GM12864 (cell line): ENCODE measurements around the gene METTL26.
A peak's percentile ranks its signal among the peaks of the same experiment; 100 is the strongest.

ENCODE experiments used
- DNase-seq: peaks from one replicate; pipeline ENCODE4 v3.0.0-alpha.2; 2011; ENCODE audit warnings: low read depth
- H3K4me3 ChIP-seq: 2 replicates; pipeline ENCODE4 v1.5.1; 2011; ENCODE audit warnings: mild to moderate bottlenecking, low read depth, low read length, control low read depth
- TF ChIP-seq, protein P1 (sequence below): IDR thresholded peaks from 2 replicates; pipeline ENCODE4 v1.5.1; 2011; ENCODE audit warnings: low read depth, mild to moderate bottlenecking, moderate library complexity, low read length, control low read depth, inconsistent platforms; ENCODE audit errors: missing control alignments

Gene METTL26

DNA sequence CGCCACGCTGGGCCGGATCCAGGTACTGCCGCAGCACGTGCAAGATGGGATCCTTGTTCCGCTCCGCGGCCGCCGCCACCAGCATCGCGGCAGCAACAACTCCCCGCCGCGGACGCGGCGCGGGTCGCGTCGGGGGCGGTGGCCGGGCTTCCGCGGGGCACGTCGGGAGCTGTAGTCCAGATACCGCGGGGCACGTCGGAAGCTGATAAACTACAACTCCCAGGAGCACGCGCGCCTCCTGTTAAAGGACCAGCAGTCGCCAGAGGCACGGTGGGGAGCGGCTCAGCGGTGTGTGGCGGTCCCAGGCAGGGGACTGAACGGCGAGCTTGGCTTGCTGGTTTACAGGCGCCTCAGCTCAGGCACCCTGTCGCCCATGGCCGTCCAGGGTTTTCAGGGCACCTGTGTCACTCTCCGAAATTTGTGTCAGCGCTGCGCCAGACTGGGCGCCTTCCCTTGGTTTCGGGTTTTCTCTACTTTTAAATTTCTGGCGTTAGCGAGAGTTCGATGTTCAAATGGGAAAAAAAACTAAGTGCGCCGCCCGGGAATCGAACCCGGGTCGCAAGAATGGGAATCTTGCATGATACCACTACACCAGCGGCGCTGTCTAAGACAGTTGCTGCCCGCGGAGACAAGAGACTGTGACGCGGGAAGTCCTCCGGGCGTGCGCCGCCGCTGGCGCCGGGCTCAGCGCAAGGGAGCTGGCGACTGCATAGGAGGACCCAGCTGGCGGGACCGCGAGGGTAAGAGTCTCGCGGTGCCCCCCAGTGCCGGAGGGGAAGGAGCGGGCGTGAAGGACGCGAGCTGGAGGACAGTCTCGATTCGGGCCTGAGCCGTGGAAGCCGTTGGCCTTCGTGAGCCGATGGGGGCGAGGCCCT, at the start of gene METTL26:
TSS of gene METTL26 (minus strand) at position 100 of the 875 bp plus-strand sequence. CDS start at position 85, 15 bp downstream.
- TF ChIP-seq, protein P1, sequence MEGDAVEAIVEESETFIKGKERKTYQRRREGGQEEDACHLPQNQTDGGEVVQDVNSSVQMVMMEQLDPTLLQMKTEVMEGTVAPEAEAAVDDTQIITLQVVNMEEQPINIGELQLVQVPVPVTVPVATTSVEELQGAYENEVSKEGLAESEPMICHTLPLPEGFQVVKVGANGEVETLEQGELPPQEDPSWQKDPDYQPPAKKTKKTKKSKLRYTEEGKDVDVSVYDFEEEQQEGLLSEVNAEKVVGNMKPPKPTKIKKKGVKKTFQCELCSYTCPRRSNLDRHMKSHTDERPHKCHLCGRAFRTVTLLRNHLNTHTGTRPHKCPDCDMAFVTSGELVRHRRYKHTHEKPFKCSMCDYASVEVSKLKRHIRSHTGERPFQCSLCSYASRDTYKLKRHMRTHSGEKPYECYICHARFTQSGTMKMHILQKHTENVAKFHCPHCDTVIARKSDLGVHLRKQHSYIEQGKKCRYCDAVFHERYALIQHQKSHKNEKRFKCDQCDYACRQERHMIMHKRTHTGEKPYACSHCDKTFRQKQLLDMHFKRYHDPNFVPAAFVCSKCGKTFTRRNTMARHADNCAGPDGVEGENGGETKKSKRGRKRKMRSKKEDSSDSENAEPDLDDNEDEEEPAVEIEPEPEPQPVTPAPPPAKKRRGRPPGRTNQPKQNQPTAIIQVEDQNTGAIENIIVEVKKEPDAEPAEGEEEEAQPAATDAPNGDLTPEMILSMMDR, result no peak
- peak; percentile 87 for DNase-seq
- peak within 1 kb of the TSS; percentile 92 for H3K4me3 ChIP-seq

DNA sequence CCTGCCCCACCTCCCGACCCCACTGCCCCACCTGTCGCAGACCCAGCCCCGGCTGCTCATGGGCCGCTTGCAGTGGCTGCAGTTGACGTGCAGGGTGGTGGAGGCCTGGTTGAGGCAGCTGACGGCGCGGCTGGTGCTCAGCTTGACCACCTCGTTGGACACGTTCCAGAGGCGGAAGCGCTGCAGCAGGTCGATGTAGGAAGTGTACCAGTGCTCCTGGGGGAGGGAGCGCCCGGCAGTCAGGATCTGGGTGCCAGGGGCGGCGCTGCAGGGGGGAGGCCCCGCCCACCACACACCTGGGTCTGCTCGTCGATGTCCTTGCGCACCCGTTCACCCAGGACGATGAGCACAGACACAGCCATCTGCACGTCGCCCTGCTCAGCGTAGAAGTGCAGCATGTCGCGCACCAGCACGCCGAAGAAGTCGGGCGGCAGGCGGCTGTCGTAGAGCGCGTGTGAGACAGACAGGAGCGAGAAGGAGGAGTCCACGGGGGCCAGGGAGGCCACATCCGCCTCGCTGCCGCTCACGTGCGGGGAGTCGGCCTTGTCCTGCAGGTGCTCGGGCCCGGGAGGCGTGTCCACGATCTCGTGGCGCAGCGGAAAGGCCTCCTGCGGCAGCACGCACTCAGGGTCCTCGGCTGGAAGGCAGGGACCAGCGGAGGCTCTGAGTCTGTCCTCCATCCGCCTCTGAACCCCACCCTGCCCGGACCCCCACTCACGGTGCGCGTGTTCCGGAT, 49.0 kb upstream of the METTL26 start:
- DNase-seq, result no peak
- TF ChIP-seq, protein P1, result no peak
- no peak overlapping the region for H3K4me3 ChIP-seq

DNA sequence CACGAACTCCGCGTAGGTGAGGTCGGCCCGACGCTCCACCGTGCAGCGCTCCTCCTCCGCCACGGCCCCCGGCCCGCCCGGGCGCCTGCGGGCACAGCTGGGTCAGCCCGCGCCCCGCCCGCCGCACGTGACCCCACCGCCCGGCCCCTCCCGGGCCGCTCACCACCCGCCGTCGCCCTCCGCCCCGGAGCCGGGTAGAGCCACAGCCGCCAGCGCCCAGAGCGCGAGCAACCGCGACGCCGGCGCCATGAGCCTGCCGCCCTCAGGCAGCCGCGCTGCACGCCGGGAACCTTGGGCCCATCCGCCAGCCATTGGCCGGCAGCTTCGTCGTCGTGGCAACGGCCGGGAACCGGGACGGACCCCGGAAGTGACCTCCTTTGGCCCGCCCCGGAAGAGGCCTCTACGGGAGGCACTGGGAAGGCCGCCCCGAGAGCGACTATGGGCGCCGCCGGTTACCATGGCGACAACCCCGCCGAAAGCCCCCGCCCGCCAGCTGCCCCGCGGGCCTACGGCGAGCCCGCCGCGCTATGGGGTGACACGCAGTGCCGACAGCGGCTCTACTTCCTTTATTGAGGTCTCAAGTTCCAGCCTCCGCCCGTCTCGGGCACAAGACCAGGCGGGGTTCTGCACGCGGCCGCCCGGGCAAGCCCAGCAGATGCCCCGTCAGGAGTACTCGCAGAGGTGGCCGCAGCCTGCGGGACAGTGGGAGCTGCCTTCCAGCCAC, 48.1 kb upstream of the METTL26 start, which contains the start of gene JMJD8:
TSS of gene JMJD8 (minus strand) at position 264 of the 724 bp plus-strand sequence. CDS start at position 249, 15 bp downstream.
- peak; percentile 86 for DNase-seq
- TF ChIP-seq, protein P1, result no peak
- peak within 1 kb of the TSS; percentile 90 for H3K4me3 ChIP-seq

DNA sequence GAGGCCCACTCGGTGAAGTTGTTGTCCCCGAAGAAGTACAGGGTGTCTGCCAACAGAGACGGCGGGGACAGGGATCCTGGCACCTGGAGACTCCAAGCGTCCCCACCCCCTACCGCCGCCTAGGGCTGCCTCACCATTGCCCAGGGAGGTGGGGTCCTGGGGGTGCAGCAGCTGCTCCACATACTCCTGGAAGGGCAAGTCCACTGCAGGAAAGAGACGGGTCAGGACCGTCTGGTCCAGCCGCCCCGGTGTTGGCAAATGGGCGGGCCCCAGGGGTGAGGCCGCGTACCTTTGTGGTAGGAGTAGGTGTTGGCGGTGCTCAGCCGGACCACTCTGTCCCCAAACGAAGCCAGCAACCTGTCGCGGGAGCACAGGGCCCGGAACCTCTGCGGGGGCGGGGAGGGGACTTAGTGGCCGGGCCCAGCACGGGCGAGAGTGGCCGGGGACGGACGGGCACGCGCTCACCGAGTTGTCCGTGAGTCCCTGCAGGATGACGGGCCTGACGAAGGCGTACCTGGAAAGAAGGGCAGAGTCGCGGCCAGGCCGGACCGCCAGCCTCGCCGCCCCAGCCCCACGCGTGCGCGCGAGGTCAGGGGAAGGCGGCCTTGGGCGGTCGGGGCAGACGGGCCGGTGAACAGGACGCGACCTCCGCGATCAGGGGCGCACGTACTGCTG, 47.4 kb upstream of the METTL26 start:
- peak overlapping the region; percentile 90 for H3K4me3 ChIP-seq
- TF ChIP-seq, protein P1, result no peak
- no peak for DNase-seq

DNA sequence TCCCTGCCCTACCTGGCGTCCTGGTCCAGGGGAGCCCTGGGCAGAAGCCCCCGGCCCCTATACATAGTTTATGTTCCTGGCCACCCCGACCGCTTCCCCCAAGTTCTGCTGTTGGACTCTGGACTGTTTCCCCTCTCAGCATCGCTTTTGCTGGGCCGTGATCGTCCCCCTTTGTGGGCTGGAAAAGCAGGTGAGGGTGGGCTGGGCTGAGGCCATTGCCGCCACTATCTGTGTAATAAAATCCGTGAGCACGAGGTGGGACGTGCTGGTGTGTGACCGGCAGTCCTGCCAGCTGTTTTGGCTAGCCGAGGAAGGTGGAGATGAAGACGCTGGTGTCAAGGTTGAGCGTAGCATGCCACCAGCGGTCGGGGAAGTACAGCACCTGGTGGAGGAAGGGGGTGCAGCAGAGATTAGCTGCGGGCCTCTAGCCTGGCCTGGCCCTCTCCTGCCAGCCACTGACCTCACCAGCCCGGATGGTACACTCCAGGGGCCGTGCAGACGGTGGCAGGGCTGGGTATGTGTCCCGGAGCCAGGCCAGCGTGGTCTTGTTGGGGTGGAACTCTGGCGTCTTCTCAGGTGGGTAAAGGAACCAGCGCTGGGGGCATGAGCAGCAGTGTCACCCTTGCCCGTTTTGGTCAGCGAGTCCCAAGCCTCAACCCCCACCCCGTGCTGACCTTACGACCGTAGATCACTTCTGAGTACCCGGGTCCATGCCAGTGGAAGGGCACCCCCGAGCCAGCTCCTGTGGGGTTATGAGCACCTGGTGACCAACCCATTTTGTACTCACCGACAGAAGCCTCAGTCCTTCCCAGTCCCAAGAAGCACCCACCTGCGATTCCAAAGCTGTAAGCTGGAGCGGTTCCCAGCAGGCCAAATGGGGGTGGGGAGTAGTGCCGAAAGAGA, 46.6 kb upstream of the METTL26 start:
- DNase-seq, result no peak
- TF ChIP-seq, protein P1, result no peak
- peak overlapping the region; percentile 90 for H3K4me3 ChIP-seq
